SK-N-SH treated with all-trans-retinoic acid at 6 μM for 48 hours (cell line): ENCODE results near the gene CCDC88C.

Experiments
- ATAC-seq: fragments of 200-7000 bp; cut with Tn5 transposase; 3 replicates; pipeline ENCODE4 v1.9.1; 2020; ENCODE audit warnings: mild to moderate bottlenecking, moderate library complexity
- ARNTL ChIP-seq: fragments of 450-650 bp; formaldehyde crosslinking; IDR thresholded peaks from 2 replicates; pipeline ENCODE4 v1.5.0; 2020; ENCODE audit warnings: low read depth, mild to moderate bottlenecking, moderate library complexity, borderline replicate concordance
- BACH2 ChIP-seq: fragments of 250-450 bp; sonication (Bioruptor Pico); IDR thresholded peaks from 2 replicates; pipeline ENCODE4 v1.9.0; 2021; ENCODE audit warnings: mild to moderate bottlenecking, borderline replicate concordance
- CSDC2 ChIP-seq: fragments of 250-450 bp; sonication (Bioruptor Pico); IDR thresholded peaks from 2 replicates; pipeline ENCODE4 v1.5.0; 2020; ENCODE audit warnings: mild to moderate bottlenecking, moderate library complexity
- ESRRG ChIP-seq: fragments of 250-450 bp; sonication (Bioruptor Pico); IDR thresholded peaks from 2 replicates; pipeline ENCODE4 v1.6.1; 2021; ENCODE audit warnings: mild to moderate bottlenecking
- GLIS3 ChIP-seq: fragments of 250-450 bp; sonication (Bioruptor Pico); IDR thresholded peaks from 2 replicates; pipeline ENCODE4 v1.5.0; 2020; ENCODE audit warnings: mild to moderate bottlenecking, moderate library complexity
- OSR1 ChIP-seq: fragments of 250-450 bp; sonication (Bioruptor Pico); IDR thresholded peaks from 2 replicates; pipeline ENCODE4 v1.8.0; 2022; ENCODE audit warnings: moderate library complexity, mild to moderate bottlenecking, inconsistent platforms
- PPARA ChIP-seq: fragments of 250-450 bp; sonication (Bioruptor Pico); IDR thresholded peaks from 2 replicates; pipeline ENCODE4 v1.5.0; 2020; ENCODE audit warnings: mild to moderate bottlenecking, borderline replicate concordance
- RARB ChIP-seq: fragments of 250-450 bp; sonication (Bioruptor Pico); IDR thresholded peaks from 2 replicates; pipeline ENCODE4 v1.8.0; 2021; ENCODE audit warnings: mild to moderate bottlenecking, moderate library complexity
- SNAI2 ChIP-seq: fragments of 250-450 bp; sonication (Bioruptor Pico); IDR thresholded peaks from 2 replicates; pipeline ENCODE4 v1.5.0; 2020; ENCODE audit warnings: mild to moderate bottlenecking, moderate library complexity
- TOX ChIP-seq: fragments of 250-450 bp; sonication (Bioruptor Pico); IDR thresholded peaks from 2 replicates; pipeline ENCODE4 v1.8.0; 2021; ENCODE audit warnings: mild to moderate bottlenecking, moderate library complexity, borderline replicate concordance
- ZC3H10 ChIP-seq: fragments of 250-450 bp; sonication (Bioruptor Pico); IDR thresholded peaks from 2 replicates; pipeline ENCODE4 v1.5.1; 2021; ENCODE audit warnings: mild to moderate bottlenecking, moderate library complexity
- ZFP3 ChIP-seq: fragments of 250-450 bp; sonication (Bioruptor Pico); IDR thresholded peaks from 2 replicates; pipeline ENCODE4 v1.5.0; 2020; ENCODE audit warnings: mild to moderate bottlenecking, moderate library complexity
- ZFP30 ChIP-seq: fragments of 450-650 bp; formaldehyde crosslinking; IDR thresholded peaks from 2 replicates; pipeline ENCODE4 v1.5.0; 2022; ENCODE audit warnings: mild to moderate bottlenecking, moderate library complexity
- ZNF565 ChIP-seq: fragments of 450-650 bp; formaldehyde crosslinking; conservative IDR thresholded peaks from 2 replicates; pipeline ENCODE4 v1.5.0; 2020; ENCODE audit warnings: low read depth, mild to moderate bottlenecking, moderate library complexity
- ZNF8 ChIP-seq: fragments of 450-650 bp; formaldehyde crosslinking; IDR thresholded peaks from 2 replicates; pipeline ENCODE4 v1.5.0; 2020; ENCODE audit warnings: mild to moderate bottlenecking, moderate library complexity
- TF ChIP-seq, protein P1 (sequence below): fragments of 250-450 bp; sonication (Bioruptor Pico); IDR thresholded peaks from 2 replicates; pipeline ENCODE4 v1.8.0; 2020; ENCODE audit warnings: mild to moderate bottlenecking, moderate library complexity, borderline replicate concordance
- TF ChIP-seq, protein P2 (sequence below): fragments of 250-450 bp; sonication (Bioruptor Pico); IDR thresholded peaks from 2 replicates; pipeline ENCODE4 v1.5.0; 2020; ENCODE audit warnings: mild to moderate bottlenecking, moderate library complexity
- TF ChIP-seq, protein P3 (sequence below): fragments of 250-450 bp; sonication (Bioruptor Pico); IDR thresholded peaks from 2 replicates; pipeline ENCODE4 v1.8.0; 2021; ENCODE audit warnings: low read depth, mild to moderate bottlenecking, moderate library complexity, borderline replicate concordance

Gene CCDC88C

DNA sequence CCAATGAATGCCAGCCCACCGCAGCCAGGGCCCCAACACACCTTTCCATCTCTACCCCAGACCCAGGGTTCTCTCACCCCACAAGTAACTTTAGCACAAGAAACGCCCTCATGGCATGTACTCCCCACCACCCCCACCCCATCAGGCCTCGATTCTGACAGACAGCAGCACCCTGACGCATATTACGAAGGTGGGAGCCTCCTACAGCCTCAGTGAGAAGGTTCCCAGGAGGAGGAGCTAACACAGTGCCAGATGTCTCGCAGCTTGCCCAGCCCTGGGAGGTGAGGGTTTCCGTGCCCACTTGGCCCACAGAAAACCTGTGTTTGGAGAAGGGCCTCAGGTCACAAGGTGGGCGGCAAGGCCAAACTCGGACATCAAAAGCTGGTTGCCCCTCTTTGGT is 32.4 kb downstream of the CCDC88C start:
- TF ChIP-seq BACH2 (CRISPR knock-in tag) (no peak), SNAI2 (CRISPR knock-in tag) (no peak)
- TF ChIP-seq, protein P1, sequence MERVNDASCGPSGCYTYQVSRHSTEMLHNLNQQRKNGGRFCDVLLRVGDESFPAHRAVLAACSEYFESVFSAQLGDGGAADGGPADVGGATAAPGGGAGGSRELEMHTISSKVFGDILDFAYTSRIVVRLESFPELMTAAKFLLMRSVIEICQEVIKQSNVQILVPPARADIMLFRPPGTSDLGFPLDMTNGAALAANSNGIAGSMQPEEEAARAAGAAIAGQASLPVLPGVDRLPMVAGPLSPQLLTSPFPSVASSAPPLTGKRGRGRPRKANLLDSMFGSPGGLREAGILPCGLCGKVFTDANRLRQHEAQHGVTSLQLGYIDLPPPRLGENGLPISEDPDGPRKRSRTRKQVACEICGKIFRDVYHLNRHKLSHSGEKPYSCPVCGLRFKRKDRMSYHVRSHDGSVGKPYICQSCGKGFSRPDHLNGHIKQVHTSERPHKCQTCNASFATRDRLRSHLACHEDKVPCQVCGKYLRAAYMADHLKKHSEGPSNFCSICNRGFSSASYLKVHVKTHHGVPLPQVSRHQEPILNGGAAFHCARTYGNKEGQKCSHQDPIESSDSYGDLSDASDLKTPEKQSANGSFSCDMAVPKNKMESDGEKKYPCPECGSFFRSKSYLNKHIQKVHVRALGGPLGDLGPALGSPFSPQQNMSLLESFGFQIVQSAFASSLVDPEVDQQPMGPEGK = no peak
- TF ChIP-seq, protein P2, sequence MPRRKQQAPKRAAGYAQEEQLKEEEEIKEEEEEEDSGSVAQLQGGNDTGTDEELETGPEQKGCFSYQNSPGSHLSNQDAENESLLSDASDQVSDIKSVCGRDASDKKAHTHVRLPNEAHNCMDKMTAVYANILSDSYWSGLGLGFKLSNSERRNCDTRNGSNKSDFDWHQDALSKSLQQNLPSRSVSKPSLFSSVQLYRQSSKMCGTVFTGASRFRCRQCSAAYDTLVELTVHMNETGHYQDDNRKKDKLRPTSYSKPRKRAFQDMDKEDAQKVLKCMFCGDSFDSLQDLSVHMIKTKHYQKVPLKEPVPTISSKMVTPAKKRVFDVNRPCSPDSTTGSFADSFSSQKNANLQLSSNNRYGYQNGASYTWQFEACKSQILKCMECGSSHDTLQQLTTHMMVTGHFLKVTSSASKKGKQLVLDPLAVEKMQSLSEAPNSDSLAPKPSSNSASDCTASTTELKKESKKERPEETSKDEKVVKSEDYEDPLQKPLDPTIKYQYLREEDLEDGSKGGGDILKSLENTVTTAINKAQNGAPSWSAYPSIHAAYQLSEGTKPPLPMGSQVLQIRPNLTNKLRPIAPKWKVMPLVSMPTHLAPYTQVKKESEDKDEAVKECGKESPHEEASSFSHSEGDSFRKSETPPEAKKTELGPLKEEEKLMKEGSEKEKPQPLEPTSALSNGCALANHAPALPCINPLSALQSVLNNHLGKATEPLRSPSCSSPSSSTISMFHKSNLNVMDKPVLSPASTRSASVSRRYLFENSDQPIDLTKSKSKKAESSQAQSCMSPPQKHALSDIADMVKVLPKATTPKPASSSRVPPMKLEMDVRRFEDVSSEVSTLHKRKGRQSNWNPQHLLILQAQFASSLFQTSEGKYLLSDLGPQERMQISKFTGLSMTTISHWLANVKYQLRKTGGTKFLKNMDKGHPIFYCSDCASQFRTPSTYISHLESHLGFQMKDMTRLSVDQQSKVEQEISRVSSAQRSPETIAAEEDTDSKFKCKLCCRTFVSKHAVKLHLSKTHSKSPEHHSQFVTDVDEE (CRISPR knock-in tag) = no peak
- no peak for ATAC-seq

DNA sequence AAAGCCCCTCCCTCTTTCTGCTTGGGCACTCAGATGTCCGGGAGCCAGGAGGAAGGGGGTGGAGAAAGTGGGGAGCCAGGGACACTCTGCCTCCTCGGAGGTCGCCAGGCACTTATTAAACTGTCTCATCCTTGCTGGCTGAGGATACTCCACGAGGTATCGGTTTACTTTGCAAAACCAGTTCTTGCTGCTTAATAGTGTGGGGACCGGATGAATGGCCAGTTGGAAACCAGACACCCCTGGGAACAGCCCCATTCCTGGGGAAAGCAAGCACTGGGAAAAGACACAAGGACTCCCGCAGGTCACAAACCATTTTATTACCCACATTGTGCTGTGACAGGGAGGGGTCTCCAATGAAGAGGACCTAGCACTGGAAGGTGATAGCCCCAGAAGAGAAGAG is 34.2 kb downstream of the CCDC88C start:
- ATAC-seq = no peak
- TF ChIP-seq GLIS3 (CRISPR knock-in tag) (no peak), CSDC2 (CRISPR knock-in tag) (no peak), ZNF565 (no peak), ZNF8 (CRISPR knock-in tag) (no peak), PPARA (CRISPR knock-in tag) (no peak), TOX (no peak), ZFP30 (CRISPR knock-in tag) (no peak), ESRRG (CRISPR knock-in tag) (no peak), RARB (no peak), SNAI2 (CRISPR knock-in tag) (no peak), ZC3H10 (no peak), ARNTL (CRISPR knock-in tag) (no peak), BACH2 (CRISPR knock-in tag) (no peak)
- TF ChIP-seq, protein P1 = no peak

DNA sequence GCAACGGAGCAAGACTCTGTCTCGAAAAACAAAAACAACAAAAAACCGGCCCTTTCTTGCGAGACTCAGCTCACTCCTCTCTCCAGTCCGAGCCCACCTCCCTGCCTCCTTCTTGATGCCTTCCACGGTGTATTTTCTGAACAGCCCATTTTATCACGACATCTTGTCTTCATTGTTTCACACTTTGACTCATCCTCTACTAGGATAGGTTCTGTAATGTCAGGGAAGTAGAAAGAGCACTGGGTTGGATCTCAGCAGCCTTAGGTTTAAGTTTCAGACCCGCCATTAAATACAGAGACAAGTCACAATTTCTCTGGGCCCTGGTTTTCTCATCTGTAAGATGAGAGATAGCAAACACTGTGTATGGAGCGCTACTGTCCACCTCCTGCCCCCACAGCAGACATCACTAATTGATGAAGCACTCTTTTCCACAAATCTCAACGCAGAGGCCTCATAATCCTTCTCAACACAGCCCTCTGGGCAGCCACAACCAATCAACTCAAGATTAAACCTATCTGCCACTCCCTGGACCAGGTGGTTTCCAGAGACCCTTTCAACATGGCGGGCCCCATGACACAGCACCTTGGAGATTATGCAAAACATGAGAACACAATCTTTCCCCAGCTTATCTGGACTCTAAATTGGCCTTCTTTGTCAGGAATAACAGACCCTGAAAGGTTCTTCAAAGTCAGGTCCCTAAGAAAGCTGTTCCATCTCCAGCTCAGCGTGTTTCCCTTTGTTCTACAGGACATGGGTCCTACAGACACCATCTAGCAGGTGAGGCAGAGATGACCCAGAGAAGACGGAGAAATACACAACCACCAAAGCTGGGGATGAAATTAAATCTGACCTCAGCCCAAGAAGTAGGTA is 35.6 kb downstream of the CCDC88C start:
- no peak for TF ChIP-seq ARNTL (CRISPR knock-in tag)
- ATAC-seq = no peak

DNA sequence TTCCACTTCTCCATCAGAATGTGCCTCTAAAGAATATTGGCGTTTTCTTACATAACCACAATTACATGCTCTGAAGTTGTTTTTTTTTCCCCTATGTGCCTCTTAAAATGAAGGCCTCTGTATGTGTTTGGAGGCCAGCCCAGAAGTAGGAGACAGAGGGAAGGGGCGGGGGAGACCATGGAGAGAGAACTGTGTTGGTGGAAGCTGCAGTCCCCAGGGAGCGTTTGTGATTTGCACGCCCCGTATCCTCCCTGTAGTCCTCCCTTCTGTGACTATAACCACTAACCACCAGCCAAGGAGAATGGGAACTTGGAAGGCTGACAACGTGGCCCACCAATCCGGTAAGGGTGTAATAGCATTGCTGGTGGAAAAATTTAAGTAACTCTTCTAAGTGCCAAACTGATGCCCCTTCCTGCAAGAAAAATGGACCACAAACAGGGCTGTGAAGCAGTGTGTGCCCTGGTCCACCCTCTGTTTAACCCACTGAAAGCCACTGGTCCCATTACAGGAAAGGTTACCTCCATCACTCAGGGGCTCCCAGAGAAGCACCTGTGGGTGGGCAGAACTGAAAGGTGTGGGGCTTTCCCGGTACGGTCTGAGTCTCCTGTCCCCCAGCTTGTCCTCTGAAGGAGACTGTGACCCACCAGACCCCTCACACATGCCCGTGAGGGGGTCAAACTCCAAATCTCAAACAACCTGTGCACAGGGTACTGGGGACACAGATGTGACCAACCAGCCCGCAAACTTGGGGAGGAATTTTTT is 36.8 kb downstream of the CCDC88C start:
- ATAC-seq = no peak
- TF ChIP-seq OSR1 (no peak), CSDC2 (CRISPR knock-in tag) (no peak), ZFP3 (CRISPR knock-in tag) (no peak), ZFP30 (CRISPR knock-in tag) (no peak), ZC3H10 (no peak), RARB (no peak), ARNTL (CRISPR knock-in tag) (no peak), SNAI2 (CRISPR knock-in tag) (no peak)
- TF ChIP-seq, protein P3, sequence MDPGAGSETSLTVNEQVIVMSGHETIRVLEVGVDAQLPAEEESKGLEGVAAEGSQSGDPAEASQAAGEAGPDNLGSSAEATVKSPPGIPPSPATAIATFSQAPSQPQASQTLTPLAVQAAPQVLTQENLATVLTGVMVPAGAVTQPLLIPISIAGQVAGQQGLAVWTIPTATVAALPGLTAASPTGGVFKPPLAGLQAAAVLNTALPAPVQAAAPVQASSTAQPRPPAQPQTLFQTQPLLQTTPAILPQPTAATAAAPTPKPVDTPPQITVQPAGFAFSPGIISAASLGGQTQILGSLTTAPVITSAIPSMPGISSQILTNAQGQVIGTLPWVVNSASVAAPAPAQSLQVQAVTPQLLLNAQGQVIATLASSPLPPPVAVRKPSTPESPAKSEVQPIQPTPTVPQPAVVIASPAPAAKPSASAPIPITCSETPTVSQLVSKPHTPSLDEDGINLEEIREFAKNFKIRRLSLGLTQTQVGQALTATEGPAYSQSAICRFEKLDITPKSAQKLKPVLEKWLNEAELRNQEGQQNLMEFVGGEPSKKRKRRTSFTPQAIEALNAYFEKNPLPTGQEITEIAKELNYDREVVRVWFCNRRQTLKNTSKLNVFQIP (CRISPR knock-in tag) = no peak
- TF ChIP-seq, protein P1 = no peak
- TF ChIP-seq, protein P2 (CRISPR knock-in tag) = no peak
